Non-pigmented ciliary epithelial cell (primary cell): ENCODE data around the gene CENPA.
"Not testable (repeated sequence)": the region's sequence is repeated elsewhere in the genome, so short reads cannot be mapped to it uniquely, and the experiment has no call there.

Source experiments
- DNase-seq: peaks from one replicate; pipeline ENCODE4 v3.0.0-alpha.2; 2010; ENCODE audit warnings: low read depth

The CENPA gene

DNA sequence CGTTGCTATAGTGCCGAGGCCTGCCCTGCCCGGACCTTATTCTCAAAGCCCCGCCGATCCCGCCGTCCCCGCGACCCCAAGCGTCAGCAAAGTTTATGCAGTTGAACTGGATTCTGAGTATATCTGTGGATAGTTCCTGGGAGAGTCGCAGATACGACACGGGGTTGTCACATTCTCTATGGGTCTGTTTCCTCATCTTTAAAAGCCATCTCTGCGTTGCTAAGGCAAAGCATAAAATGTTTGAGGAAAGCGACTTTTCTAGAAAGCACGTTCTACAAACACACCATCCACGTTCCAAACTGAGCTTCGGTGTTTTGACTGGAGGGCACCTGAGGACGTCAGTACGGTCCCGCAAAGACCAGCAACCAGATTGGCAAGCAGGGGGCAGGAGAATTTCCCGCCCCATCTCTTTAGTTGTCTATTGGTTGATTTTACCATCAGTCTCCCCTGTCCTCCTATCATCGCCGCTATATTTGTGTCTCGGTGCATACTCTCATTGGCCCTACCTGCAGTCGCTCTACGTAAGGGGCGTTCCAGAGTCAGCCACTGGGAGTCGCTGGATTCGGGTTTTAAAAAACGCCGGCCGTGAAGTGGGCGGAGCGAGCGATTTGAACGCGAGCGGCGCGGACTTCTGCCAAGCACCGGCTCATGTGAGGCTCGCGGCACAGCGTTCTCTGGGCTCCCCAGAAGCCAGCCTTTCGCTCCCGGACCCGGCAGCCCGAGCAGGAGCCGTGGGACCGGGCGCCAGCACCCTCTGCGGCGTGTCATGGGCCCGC lies at the start of gene CENPA:
Gene CENPA, plus strand, starts transcription at position 626 of the 776 bp plus-strand sequence. Its CDS starts 141 bp downstream, at position 767.
- peak; percentile 99 for DNase-seq

DNA sequence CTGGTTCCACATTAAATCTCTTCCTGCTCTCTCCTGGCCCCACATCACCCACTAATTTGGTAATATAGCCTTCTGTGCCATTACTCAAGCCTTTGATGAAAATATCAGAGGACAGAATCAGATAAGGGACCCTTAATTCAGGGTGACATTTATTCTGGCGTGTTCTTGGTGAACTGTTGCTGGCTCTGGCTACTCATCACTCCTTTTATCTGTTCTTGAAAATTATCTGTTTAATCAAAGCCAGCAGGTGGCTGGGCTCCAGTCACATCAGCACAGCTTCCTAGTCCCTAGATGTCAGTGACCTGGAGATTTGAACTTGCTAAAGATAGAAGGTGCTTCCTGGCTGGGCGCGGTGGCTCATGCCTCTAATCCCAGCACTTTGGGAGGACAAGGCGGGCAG lies 48.6 kb upstream of the CENPA start:
- no peak for DNase-seq

DNA sequence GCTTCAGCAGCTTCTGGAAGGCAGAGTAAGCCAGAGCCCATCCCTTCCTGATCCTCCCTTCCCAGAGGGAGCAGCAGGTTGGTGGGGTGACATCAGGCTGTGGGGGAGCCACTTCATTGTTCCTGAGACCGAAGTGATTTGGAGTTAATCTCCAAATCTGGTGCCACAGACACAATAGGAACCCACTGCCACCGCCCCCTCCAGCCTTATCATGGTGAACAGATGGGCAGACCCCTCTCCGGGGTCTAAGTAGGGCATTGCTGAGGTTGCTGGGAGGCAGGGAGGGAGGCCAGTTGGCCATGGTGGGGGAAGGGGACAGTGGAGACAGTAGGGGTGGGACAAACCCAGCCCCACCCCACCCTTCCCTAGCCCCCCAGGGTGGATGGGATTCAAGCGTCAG lies 47.4 kb upstream of the CENPA start:
- no peak for DNase-seq

DNA sequence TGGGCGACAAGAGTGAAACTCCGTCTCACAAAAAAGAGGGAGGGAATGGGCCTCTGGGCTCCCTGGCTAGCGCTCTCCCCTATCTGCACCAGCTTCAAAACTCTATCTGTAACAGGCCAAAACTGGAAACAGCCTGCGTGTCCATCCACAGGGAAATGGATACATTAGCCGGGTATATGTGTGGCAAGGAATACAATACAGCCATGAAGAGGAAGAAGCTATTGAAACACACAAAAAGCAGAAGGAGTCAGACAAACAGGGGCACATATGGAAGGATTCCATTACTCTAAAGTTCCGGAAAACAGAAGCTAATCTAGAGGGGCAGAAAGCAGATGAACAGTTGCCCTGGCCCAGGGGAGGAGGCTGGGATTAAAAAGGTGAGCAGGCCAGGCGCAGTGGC lies 46.3 kb upstream of the CENPA start:
- no peak for DNase-seq

DNA sequence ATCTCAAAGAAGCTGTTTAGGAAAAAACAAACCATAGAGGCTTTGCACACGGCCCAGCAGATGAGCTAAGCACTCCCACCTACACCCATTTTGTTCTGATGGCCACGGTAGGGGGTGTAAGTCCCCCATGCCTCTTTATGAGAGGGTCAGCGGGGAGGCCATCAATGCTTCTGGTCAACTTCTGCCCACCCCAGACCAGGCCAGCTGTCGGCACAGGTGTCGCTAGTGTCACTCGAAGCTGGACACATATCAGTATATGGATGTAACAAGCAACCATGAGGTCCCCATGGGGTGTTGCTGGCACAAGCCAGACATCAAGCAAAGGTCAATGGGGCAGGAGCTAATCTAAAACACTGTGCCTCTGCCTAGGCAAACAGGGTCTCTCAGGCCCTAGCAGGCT lies 45.5 kb upstream of the CENPA start:
- DNase-seq: no peak

DNA sequence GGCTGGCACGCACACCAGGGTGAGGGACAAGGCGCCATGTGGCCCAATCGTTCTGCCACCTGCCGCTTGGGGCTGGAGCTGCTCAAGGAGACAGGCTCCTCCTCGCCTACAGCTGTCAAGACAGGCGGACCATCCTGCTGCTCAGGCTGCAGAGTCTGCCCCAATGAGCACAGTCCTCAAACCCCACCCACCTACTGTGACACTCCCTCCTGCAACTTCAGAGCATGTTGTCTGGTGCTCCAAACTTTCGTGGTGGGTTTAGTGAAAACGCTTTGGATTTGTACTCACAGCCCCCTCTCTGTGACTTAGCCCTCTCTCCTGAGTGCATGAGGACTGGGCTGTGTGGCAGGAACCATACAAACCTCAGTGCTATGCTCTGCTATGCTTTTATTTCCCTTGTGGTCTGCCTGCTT lies 45.0 kb upstream of the CENPA start:
- DNase-seq: no peak

DNA sequence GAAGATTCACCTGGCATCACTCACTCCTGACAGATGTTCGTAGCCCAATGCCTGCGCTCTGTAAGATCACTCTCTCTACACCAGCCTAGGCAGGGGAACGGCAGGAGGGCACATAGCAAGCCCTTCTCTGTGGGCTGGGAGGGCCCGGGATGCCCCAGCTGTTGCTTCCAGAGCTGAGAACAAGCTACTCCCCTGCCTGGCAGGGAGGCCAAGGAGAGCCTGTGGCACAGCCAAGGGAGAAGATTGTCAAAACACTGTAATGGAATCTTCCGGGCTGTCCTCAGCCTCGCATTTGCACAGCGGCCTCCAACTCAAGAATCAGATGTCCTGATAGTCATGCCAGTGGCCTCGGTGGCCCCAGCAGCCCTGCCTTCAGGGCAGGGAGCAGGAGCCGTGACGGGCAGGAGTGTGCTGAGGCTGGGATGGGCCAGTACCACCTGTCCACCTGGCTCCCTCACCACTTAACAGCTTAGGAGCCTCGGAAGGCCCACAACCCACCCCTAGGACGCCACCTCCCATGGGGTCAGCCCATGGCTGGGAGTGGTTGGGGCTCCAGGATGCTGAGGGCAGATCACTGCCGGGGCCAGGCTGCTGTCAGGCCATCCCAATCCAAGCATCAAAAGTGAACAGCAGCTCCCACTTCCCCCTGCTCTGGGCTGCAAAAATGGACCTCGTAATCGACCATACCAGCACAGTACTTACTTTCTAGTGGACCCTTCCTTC lies 43.6 kb upstream of the CENPA start:
- DNase-seq: no peak

DNA sequence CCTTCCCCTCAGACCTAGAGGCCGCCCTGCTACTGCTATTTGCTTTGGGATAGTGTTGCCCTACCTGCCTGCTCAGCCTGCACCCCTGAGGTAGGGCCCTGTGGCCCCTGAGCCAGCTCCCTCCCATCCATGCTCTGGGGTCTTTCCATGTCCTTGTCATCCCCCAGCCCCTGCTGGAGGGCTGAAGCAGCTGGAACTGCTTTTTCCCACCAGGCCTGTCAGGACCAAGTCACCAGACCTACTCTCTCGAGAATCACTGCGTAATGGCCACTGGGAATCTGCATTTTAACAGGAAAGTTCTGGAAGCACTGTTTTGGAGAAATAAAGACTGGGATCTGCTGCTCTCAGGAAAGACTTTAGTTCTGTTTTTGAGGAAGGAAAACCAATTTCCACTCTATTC lies 42.0 kb upstream of the CENPA start:
- DNase-seq: no peak

DNA sequence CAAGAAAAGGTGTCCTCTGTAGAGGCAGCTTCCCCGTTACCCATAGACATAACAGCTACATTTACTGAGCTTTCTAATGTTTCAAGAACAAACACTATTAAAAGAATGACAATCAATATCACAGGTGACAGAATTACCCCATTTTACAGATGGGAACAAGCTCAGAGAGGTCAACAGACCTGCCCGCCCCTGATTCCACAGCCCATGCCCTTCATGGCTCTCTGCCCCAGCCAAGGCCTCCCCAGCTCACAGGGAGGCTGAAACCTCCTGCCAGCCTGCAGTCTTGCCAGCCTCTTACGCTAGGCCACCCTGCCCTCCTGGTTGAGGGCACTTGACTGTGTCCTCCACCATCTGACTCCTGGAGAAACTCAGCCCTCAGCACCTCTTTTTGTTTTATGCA lies 40.9 kb upstream of the CENPA start:
- no peak for DNase-seq

DNA sequence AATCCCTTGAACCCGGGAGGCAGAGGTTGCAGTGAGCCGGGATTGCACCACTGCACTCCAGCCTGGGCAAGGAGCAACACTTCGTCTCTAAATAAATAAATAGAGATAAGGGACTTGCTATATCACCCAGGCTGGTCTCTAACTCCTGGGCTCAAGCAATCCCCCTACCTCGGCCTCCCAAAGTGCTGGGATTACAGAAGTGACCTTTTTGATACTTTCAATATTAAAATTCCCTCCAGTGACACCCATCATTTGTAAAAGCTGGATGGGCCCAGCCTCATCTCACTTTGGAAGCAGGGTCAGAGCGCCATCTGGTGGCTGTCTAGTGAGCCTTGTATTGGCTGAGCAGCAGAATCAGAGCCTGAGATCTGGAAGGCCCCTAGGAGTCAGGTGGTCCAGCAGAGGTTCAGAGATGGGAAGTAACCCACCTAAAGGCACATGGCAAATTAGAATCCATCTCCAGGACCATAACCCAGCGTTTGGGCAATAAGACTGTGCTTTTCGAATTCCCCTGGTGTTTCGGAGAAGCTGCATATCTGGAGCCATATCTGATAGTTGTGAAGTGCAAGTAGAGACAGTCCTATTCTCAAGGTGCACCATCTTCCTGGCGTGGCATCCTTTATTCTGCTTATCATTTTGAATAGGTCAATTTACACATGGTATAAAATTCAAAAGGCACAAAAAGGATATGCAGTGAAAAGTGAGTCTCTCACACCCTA lies 40.1 kb upstream of the CENPA start:
- no peak for DNase-seq

DNA sequence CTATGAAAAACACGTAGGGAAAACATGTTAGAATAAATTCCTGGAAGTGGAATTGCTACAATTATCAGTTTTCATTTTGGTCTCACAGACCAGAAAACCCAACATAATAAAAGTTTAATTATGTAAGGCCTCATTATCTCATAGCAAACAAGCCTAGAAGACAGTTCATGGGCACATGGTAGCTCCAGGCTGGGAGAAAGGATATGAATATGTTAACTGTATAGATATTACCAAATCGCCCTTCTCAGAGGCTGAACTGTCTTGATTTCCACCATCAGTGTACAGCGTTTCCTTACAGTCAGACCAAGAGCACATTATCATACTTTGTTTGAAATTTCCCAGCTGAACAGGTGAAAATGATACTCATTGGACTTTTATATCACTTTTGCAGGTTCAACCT lies 38.9 kb upstream of the CENPA start:
- no peak for DNase-seq

DNA sequence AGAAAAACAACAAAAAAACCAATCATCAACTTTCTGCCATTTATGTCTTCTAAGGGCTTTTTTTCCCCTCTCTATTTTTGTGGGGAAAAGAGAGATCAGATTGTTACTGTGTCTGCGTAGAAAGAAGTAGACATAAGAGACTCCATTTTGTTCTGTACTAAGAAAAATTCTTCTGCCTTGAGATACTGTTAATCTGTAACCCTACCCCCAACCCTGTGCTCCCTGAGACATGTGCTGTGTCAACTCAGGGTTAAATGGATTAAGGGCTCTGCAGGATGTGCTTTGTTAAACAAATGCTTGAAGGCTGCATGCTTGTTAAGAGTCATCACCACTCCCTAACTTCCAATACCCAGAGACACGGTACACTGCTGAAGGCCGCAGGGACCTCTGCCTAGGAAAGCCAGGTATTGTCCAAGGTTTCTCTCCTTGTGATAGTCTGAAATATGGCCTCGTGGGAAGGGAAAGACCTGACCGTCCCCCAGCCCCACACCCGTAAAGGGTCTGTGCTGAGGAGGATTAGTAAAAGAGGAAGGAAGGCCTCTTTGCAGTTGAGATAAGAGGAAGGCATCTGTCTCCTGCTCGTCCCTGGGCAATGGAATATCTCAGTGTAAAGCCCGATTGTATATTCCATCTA lies 36.0 kb upstream of the CENPA start:
- not testable (repeated sequence) for DNase-seq

DNA sequence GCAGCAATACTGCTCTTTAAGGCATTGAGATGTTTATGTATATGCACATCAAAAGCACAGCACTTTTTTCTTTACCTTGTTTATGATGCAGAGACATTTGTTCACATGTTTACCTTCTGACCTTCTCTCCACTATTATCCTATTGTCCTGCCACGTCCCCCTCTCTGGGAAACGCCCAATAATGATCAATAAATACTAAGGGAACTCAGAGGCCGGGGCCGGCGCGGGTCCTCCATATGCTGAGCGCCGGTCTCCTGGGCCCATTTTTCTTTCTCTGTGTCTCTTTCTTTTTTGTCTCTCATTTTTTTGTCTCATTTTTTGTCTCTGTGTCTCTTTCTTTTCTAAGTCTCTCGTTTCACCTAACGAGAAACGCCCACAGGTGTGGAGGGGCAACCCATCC lies 35.4 kb upstream of the CENPA start:
- not testable (repeated sequence) for DNase-seq

DNA sequence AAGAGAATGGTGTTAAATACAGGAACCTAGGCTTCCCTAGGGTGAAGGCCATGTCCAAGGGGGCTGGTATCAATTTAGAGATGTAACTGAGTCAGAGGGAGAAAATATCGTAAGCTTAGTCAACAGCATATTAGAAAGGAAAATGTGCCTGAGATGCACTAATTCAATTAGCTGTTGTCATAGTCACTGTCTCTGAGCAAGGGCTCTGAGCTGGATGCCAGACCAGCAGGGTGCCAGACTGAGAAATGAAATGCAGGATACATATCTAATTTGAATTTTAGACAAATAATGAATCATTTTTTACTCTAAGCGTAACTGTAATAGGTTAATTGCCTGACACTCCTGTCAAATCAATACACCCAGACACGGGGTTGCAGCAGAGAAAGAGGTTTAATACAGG lies 33.2 kb upstream of the CENPA start:
- DNase-seq: no peak

DNA sequence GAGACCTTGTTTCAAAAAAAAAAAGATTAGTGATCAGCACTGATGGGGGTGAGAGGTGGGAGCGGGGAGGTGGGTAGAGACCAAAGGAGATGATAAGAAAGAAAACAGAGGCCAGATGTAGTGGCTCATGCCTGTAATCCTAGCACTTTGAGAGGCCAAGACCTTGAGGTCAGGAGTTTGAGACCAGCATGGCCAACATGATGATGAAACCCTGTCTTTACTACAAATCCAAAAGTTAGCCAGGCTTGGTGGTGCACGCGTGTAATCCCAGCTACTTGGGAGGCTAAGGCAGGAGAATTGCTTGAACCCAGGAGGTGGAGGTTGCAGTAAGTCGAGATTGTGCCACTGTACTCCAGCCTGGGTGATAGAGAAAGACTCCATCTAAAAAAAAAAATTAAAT lies 31.3 kb upstream of the CENPA start:
- no peak for DNase-seq

DNA sequence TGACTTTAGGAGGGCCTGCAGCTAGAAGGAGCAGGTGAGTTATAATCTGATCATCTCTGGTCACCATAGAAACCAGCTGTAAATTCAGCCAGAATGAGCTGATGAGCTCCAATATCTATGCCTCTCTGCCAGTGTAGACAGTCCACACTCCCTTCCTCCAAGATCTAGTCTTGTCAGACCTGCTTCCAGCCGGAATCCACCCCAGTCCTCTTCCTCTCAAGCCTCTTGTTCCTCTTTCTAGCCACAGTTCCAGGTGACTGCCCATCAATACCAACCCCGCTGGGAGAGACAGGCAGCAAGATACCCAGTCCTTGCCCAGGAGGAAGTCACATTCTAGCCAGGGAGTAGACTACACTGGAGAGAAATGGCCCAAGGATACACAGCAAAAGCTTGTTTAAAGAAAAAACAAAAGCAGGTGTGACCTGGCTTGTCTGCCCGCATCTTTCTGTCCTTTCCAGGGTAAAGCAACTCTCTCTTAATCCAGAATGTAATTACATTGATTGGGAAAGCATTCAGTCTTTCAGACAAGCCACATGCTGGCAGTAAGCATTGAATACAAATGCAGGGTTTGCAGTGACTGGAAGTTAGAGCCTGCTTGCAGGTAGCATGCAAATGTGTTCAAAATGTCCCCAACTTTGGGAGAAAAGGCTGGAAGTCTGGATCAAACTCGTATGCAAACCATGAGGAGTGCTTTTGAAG lies 30.7 kb upstream of the CENPA start:
- no peak for DNase-seq

DNA sequence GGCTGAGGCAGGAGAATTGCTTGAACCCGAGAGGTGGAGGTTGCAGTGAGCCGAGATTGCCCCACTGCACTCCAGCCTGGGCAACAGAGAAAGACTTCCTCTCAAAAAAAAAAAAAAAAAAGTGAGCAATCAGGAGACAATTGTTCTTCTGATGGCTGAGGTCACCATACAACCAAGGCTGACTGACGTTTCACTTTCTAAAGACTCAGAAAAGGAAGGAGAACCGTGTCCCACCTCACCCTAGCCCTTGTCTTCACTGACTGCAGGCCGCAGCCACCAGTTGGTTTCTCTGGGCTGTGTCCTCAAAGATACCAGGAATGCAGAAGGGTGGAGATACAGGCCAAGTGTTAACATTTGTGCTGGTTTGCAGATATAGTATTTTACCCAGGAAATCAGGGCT lies 29.5 kb upstream of the CENPA start:
- no peak for DNase-seq

DNA sequence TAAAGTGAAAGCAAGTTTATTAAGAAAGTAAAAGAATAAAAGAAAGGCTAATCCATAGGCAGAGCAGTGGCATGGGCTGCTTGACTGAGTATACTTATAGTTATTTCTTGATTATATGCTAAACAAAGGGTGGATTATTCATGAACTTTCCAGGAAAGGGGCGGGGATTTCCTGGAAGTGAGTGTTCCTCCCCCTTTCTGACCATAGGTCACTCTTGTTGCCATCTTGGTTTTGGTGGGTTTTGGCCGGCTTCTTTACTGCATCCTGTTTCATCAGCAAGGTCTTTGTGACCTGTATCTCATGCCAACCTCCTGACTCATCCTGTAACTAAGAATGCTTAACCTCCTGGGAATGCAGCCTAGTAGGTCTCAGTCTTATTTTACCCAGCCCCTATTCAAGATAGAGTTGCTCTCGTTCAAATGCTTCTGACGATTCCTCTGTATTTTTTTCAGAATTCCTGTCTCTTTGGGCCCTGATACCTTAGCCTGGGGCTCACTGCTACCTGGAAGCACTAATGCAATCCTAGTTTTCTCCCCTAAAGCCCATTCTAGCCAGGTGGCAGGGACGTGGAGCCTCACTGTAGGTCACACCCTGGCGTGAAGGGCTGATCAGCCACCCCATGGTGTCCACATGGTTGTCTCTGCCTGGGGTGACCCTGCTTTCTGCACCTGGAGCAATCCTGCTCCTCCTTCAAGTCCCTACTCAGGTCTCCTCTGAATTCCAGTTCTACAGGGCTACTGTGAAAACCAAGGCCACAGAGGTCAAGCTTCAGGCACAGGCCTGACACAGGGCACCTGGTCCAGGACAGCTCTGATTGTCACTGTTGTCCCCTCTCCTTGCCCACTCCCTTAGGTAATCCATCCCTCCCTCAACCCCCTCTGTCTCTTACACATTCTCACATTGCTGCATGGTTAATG lies 27.7 kb upstream of the CENPA start:
- DNase-seq: peak; percentile 97

DNA sequence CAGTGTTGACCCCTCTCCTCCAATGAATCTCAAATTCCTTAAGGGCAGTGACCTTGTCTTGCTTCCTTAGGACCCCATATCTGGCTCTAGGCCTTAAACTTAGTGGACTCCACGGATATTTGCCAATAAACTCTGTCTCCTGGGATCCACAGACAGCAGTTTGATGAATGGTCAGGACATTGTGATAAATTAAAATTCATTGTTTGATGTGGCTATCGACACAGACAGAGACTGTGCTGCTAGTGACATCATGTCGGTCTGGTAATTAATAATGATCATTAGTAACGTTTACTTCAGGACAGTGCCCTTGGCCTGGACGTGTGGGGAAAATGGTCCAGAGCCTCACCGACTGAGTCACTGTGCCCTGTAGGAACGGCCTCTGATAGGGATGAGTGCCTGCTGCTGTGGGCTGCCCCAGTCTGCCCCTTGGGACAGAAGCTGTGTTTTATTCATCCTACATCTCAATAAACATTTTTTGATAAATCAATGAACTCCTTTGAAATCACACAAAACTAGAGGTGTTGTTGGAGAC lies 27.0 kb upstream of the CENPA start:
- no peak for DNase-seq

DNA sequence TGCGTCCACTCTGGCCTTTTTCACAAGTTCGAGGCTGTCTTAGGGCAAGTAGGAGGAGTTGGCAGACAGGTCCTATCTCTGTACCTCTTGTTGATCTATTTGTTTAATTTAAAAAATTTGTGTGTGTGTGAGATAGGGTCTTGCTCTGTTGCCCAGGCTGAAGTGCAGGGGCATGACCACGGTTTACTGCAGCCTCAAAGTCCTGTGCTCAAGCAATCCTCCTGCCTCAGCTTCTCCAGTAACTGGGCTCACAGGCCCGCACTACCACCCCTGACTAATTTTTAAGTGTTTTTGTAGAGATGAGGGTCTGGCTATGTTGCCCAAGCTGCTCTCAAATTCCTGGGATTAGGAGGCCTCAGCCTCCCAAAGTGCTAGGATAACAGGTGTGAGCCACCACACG lies 26.0 kb upstream of the CENPA start:
- DNase-seq: no peak

DNA sequence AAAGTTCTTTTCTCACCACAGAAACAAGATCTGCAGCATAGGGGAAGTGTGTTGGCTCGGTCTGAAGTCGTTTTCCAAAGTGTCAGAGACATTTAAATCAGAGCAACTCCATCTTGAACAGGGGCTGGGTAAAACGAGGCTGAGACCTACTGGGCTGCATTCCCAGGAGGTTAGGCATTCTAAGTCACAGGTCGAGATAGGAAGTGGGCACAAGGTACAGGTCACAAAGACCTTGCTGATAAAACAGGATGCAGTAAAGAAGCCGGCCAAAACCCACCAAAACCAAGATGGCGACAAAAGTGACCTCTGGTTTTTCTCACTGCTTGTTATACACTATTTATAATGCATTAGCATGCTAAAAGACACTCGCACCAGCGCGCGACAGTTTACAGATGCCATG lies 24.9 kb upstream of the CENPA start:
- not testable (repeated sequence) for DNase-seq
